Thymus (tissue), 11 donors: ENCODE measurements around the gene ZBTB38. TPM values are rescaled to one million over a fixed set of nuclear protein-coding genes. Genes with fewer than 3 reads are reported as not detected.
A peak's percentile ranks its signal among the peaks of the same experiment; 100 is the strongest.

ENCODE experiments used
- DNase-seq, 9 donors: peaks; one replicate each; pipeline ENCODE4 v3.0.0-alpha.2; 2013; ENCODE audit warnings: low spot score in 9 of 9, low read depth in 6 of 9, missing footprints in 1 of 9
- H3K27ac ChIP-seq, 2 donors: one replicate each; pipeline ENCODE4 v1.5.1; 2013; ENCODE audit warnings: control low read depth in 1 of 2, low read depth in 1 of 2, low read length in 1 of 2, mild to moderate bottlenecking in 1 of 2, moderate library complexity in 1 of 2
- H3K27me3 ChIP-seq, 2 donors: one replicate each; pipeline ENCODE4 v1.5.1; 2013; ENCODE audit warnings: low read length in 1 of 2; ENCODE audit not compliant: control insufficient read depth in 2 of 2, insufficient read depth in 1 of 2
- H3K36me3 ChIP-seq, 2 donors: one replicate each; pipeline ENCODE4 v1.5.1; 2013; ENCODE audit warnings: low read length in 1 of 2, mild to moderate bottlenecking in 1 of 2, moderate library complexity in 1 of 2; ENCODE audit not compliant: control insufficient read depth in 2 of 2, insufficient read depth in 2 of 2
- H3K4me1 ChIP-seq, 2 donors: one replicate each; pipeline ENCODE4 v1.5.1; 2013; ENCODE audit warnings: low read length in 2 of 2; ENCODE audit not compliant: control insufficient read depth in 2 of 2, insufficient read depth in 2 of 2
- H3K4me3 ChIP-seq, 2 donors: one replicate each; pipeline ENCODE4 v1.5.1; 2013; ENCODE audit warnings: low read length in 2 of 2, control low read depth in 1 of 2, mild to moderate bottlenecking in 1 of 2
- H3K9me3 ChIP-seq, 2 donors: one replicate each; pipeline ENCODE4 v1.5.1; 2013; ENCODE audit warnings: low read length in 1 of 2, mild to moderate bottlenecking in 1 of 2; ENCODE audit not compliant: control insufficient read depth in 2 of 2, insufficient read depth in 1 of 2
- WGBS: extraction: QIAGEN DNeasy Blood & Tissue Kit; methylation state at CpG from one replicate; pipeline ENCODE4 v1.1.7; 2013; 5-methylcytosine and 5-hydroxymethylcytosine counted together
- polyA plus RNA-seq: library from polyadenylated mRNA; stranded (reverse); fragments of 200-250 nt; gene quantifications from one replicate; pipeline ENCODE4 v1.2.3, GENCODE V29; 2013
- total RNA-seq: library from RNA; stranded (reverse); fragments of 120-200 nt; gene quantifications from one replicate; pipeline ENCODE4 v1.2.4, GENCODE V29; 2013
- donor health status: healthy.

ZBTB38 gene
- total and polyA plus RNA-seq, 2 donors = 9.9 to 11.0 TPM

- Histone ChIP-seq H3K4me1 (peaks cover 0 to 11% of the 10 kb centered on the region in 2 donors), H3K27me3 (peaks cover 3 to 12% of the 10 kb centered on the region in 2 donors), H3K27ac (no peak overlapping the region), H3K36me3 (peaks cover 0 to 4% of the 10 kb centered on the region in 2 donors), H3K9me3 (no peaks in the 10 kb centered on the region), H3K4me3 (no peak overlapping the region)
- WGBS = 98% methylated on average over 3 of the region's 3 CpGs
- no peak for DNase-seq
Measured at GRCh38 chr3:141405025-141405424, 36.7 kb downstream of the ZBTB38 start.

- H3K9me3 ChIP-seq = no peaks in the 10 kb centered on the region
- peaks cover 0 to 4% of the 10 kb centered on the region in 2 donors for H3K36me3 ChIP-seq
- H3K27me3 ChIP-seq = peaks cover 3 to 12% of the 10 kb centered on the region in 2 donors
- 98% methylated on average over 4 of the region's 4 CpGs for WGBS
- no peak for DNase-seq
- no peak overlapping the region for H3K4me3 ChIP-seq
- no peak overlapping the region for H3K27ac ChIP-seq
- peaks cover 0 to 16% of the 10 kb centered on the region in 2 donors for H3K4me1 ChIP-seq
Measured at GRCh38 chr3:141405591-141405990, 37.3 kb downstream of the ZBTB38 start.

- H3K4me3 ChIP-seq = no peak overlapping the region
- 96% methylated on average over 2 of the region's 2 CpGs for WGBS
- no peaks in the 10 kb centered on the region for H3K9me3 ChIP-seq
- H3K27ac ChIP-seq = no peak overlapping the region
- H3K4me1 ChIP-seq = peaks cover 0 to 22% of the 10 kb centered on the region in 2 donors
- peaks cover 3 to 12% of the 10 kb centered on the region in 2 donors for H3K27me3 ChIP-seq
- peaks cover 0 to 4% of the 10 kb centered on the region in 2 donors for H3K36me3 ChIP-seq
- DNase-seq = no peak
Measured at GRCh38 chr3:141406265-141406664, 38.0 kb downstream of the ZBTB38 start.

- Histone ChIP-seq H3K4me3 (no peak overlapping the region), H3K9me3 (no peaks in the 10 kb centered on the region), H3K4me1 (peaks cover 0 to 24% of the 10 kb centered on the region in 2 donors), H3K27ac (no peak overlapping the region), H3K36me3 (peaks cover 0 to 4% of the 10 kb centered on the region in 2 donors), H3K27me3 (peaks cover 0 to 5% of the 10 kb centered on the region in 2 donors)
- 93% methylated on average over 4 of the region's 4 CpGs for WGBS
- no peak for DNase-seq
Measured at GRCh38 chr3:141407047-141407446, 38.7 kb downstream of the ZBTB38 start.

- Histone ChIP-seq H3K36me3 (peaks cover 0 to 4% of the 10 kb centered on the region in 2 donors), H3K27me3 (peaks cover 0 to 1% of the 10 kb centered on the region in 2 donors), H3K4me3 (no peak overlapping the region), H3K4me1 (peaks cover 4 to 25% of the 10 kb centered on the region in 2 donors), H3K9me3 (no peaks in the 10 kb centered on the region), H3K27ac (no peak overlapping the region)
- 98% methylated on average over 2 of the region's 2 CpGs for WGBS
- no peak for DNase-seq
Measured at GRCh38 chr3:141407825-141408224, 39.5 kb downstream of the ZBTB38 start.

GRCh38 chr3:141408596-141408995, 40.3 kb downstream of the ZBTB38 start:
- Histone ChIP-seq H3K36me3 (peaks cover 0 to 4% of the 10 kb centered on the region in 2 donors), H3K27me3 (no peaks in the 10 kb centered on the region), H3K4me1 (peaks cover 4 to 25% of the 10 kb centered on the region in 2 donors), H3K4me3 (no peak overlapping the region), H3K9me3 (no peaks in the 10 kb centered on the region), H3K27ac (no peak overlapping the region)
- no peak for DNase-seq
- 97% methylated on average over 1 of the region's 1 CpG for WGBS

- 93% methylated on average over 3 of the region's 3 CpGs for WGBS
- H3K4me3 ChIP-seq = no peak overlapping the region
- H3K9me3 ChIP-seq = no peaks in the 10 kb centered on the region
- no peaks in the 10 kb centered on the region for H3K36me3 ChIP-seq
- DNase-seq = no peak
- H3K27me3 ChIP-seq = no peaks in the 10 kb centered on the region
- peaks cover 4 to 34% of the 10 kb centered on the region in 2 donors for H3K4me1 ChIP-seq
- H3K27ac ChIP-seq = peak overlapping the region; percentile 7 to 64
Measured at GRCh38 chr3:141409940-141410241, 41.6 kb downstream of the ZBTB38 start.

DNA sequence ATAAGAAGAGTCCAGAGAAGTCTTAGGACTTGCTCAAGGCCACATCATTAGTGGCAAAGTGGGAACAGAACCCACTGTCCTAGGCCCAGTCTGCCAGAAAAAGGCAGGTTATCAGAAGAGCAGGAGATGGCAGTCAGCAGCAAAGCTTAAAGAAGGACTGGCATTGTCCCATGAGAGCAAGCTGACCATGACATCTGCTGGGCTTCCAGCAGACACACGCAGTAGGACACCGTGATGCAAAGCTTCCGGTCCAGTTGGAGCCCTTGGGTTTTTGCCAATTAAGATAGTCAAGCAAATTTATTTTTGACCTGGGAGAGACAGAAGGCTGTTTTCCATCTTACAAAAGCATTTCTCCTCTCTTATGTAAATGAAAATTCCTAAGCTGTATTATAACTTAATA, 42.1 kb downstream of the ZBTB38 start:
- peaks cover 4 to 34% of the 10 kb centered on the region in 2 donors for H3K4me1 ChIP-seq
- no peak overlapping the region for H3K4me3 ChIP-seq
- H3K27ac ChIP-seq = peak overlapping the region; percentile 16 to 71
- H3K27me3 ChIP-seq = no peaks in the 10 kb centered on the region
- no peaks in the 10 kb centered on the region for H3K9me3 ChIP-seq
- no peak for DNase-seq
- no peaks in the 10 kb centered on the region for H3K36me3 ChIP-seq
- 94% methylated on average over 3 of the region's 3 CpGs for WGBS

GRCh38 chr3:141410846-141411245, 42.5 kb downstream of the ZBTB38 start:
- no peaks in the 10 kb centered on the region for H3K9me3 ChIP-seq
- DNase-seq = no peak
- no peaks in the 10 kb centered on the region for H3K36me3 ChIP-seq
- WGBS = 91% methylated on average over 3 of the region's 3 CpGs
- peak overlapping the region; percentile 16 to 91 for H3K27ac ChIP-seq
- no peaks in the 10 kb centered on the region for H3K27me3 ChIP-seq
- H3K4me1 ChIP-seq = peaks cover 4 to 34% of the 10 kb centered on the region in 2 donors
- no peak overlapping the region for H3K4me3 ChIP-seq
